K562 (cell line): ENCODE measurements around the gene SCIN. TPM values are rescaled to one million over a fixed set of nuclear protein-coding genes. Genes with fewer than 3 reads are reported as not detected.
"Not testable (repeated sequence)": the region's sequence is repeated elsewhere in the genome, so short reads cannot be mapped to it uniquely, and the experiment has no call there.

Experiments used
- ATAC-seq: fragments of 200-7000 bp; cut with Tn5 transposase; 3 replicates; pipeline ENCODE4 v1.9.1; 2020; ENCODE audit warnings: moderate library complexity
- BruUV-seq: library from RNA; stranded (reverse); fragments of 400-500 nt; replicated peaks from 2 replicates; lab custom pipeline; 2021; lab: Mats Ljungman, UMichigan
- CTCF ChIA-PET: fragments of 300-600 bp; formaldehyde crosslinking; extraction: SDS; loops from one replicate; lab custom pipeline; 2021; ENCODE audit warnings: low intra/inter-chr PET ratio; lab: Yijun Ruan, JAX
- POLR2A ChIA-PET: fragments of 300-600, 350-650 bp; sonication (Branson Sonifier 250); formaldehyde crosslinking; extraction: SDS; loops from one replicate; lab custom pipeline; 2021; ENCODE audit warnings: antibody characterized with exemption, inconsistent platforms; lab: Yijun Ruan, JAX
- DNase-seq, 4 experiments: peaks; one replicate each; pipeline versions ENCODE4 v3.0.0 to v3.0.0-alpha.2; 2011 to 2018; ENCODE audit warnings: low spot score in 3 of 4, mixed read lengths in 3 of 4; ENCODE audit errors: extremely low read depth in 1 of 4
- FAIRE-seq: peaks from 2 replicates; lab custom pipeline; 2011; peaks lifted over from hg19 to GRCh38; lab: Jason Lieb, UNC
- H2AFZ ChIP-seq: 2 replicates; pipeline ENCODE4 v1.6.0; 2011; ENCODE audit warnings: low read depth, low read length, control low read depth, inconsistent platforms
- H3K27ac ChIP-seq: fragments of 200-600 bp; 3 replicates; pipeline ENCODE4 v1.8.0; 2011; ENCODE audit warnings: low read depth, mild to moderate bottlenecking, control low read depth, inconsistent platforms, low read length, moderate library complexity, mixed read lengths; ENCODE audit errors: extremely low read depth
- H3K27me3 ChIP-seq, 2 experiments: fragments of 300-600 bp in 1 of 2; 2 replicates in 1 of 2; 3 replicates in 1 of 2; pipeline versions ENCODE4 v1.6.0 to v1.8.0; 2011; ENCODE audit warnings: inconsistent platforms in 2 of 2, low read length in 2 of 2, mild to moderate bottlenecking in 1 of 2, mixed read lengths in 1 of 2, moderate library complexity in 1 of 2; ENCODE audit not compliant: control insufficient read depth in 2 of 2, insufficient read depth in 2 of 2
- H3K36me3 ChIP-seq: fragments of 300-600 bp; 3 replicates; pipeline ENCODE4 v1.8.0; 2011; ENCODE audit warnings: mild to moderate bottlenecking, low read length, inconsistent platforms; ENCODE audit not compliant: control insufficient read depth, insufficient read depth
- H3K4me1 ChIP-seq, 2 experiments: fragments of 200-600 bp in 1 of 2; replicated peaks in 1 of 2; 2 replicates in 1 of 2; 3 replicates in 1 of 2; pipeline versions ENCODE4 v1.5.1 to v1.8.0; 2011; ENCODE audit warnings: inconsistent platforms in 2 of 2, low read length in 2 of 2, mild to moderate bottlenecking in 1 of 2, mixed read lengths in 1 of 2, moderate library complexity in 1 of 2; ENCODE audit not compliant: control insufficient read depth in 2 of 2, insufficient read depth in 2 of 2
- H3K4me2 ChIP-seq: 2 replicates; pipeline ENCODE4 v1.6.1; 2011; ENCODE audit warnings: low read length, control low read depth, inconsistent platforms, mixed read lengths; ENCODE audit not compliant: insufficient read depth
- H3K4me3 ChIP-seq: fragments of 200-600 bp; sonication (generic), shearing (Covaris generic); 2 replicates; pipeline ENCODE4 v1.5.1; 2016; ENCODE audit warnings: control low read depth, inconsistent platforms
- H3K79me2 ChIP-seq: fragments of 200-600 bp; 3 replicates; pipeline ENCODE4 v1.8.0; 2011; ENCODE audit warnings: low read length, inconsistent platforms; ENCODE audit not compliant: control insufficient read depth, insufficient read depth
- H3K9ac ChIP-seq, 2 experiments: 2 replicates each; pipeline versions ENCODE4 v1.6.0 to v1.6.1; 2011; ENCODE audit warnings: low read depth in 2 of 2, low read length in 2 of 2, control low read depth in 1 of 2, inconsistent platforms in 1 of 2, mild to moderate bottlenecking in 1 of 2, mixed read lengths in 1 of 2; ENCODE audit not compliant: insufficient read depth in 1 of 2
- H3K9me1 ChIP-seq: one replicate; pipeline ENCODE4 v1.6.0; 2011; ENCODE audit warnings: inconsistent platforms, mild to moderate bottlenecking, low read length, moderate library complexity; ENCODE audit not compliant: control insufficient read depth, insufficient read depth
- H3K9me3 ChIP-seq: replicated peaks from 2 replicates; pipeline ENCODE4 v1.5.1; 2011; ENCODE audit warnings: low read depth, low read length, inconsistent platforms; ENCODE audit not compliant: control insufficient read depth, insufficient read depth
- H4K20me1 ChIP-seq: replicated peaks from 2 replicates; pipeline ENCODE4 v1.6.1; 2011; ENCODE audit warnings: low read length, inconsistent platforms, mixed read lengths; ENCODE audit not compliant: control insufficient read depth, insufficient read depth
- PHB2 ChIP-seq: fragments of 450-650 bp; IDR thresholded peaks from 2 replicates; pipeline ENCODE4 v1.6.1; 2017; ENCODE audit warnings: low read depth
- SPI1 ChIP-seq: IDR thresholded peaks from 2 replicates; pipeline ENCODE4 v1.6.1; 2011; ENCODE audit warnings: low read depth, low read length, control low read depth, borderline replicate concordance
- WGBS: fragments of 100-300 bp; shearing (Covaris generic); methylation state at CpG from one replicate; pipeline ENCODE4 v1.1.6; 2016; ENCODE audit warnings: low coverage, mixed read lengths; ENCODE audit not compliant: insufficient coverage; ENCODE audit errors: missing lambda C conversion rate; 5-methylcytosine and 5-hydroxymethylcytosine counted together
- in situ Hi-C: fragments of 300-500 bp; cut with MboI; formaldehyde crosslinking; loops from 4 replicates; pipeline ENCODE4 v1.15.0; 2018; ENCODE audit warnings: inconsistent platforms, mixed read lengths
- intact Hi-C: fragments of 100-400 bp; cut with micrococcal nuclease; formaldehyde crosslinking; loops from 2 replicates; pipeline ENCODE4 v1.14.2; 2022
- polyA plus RNA-seq, 8 experiments: library from polyadenylated mRNA; depleted of rRNA in 4 of 8; stranded (reverse) in 5 of 8; unstranded in 3 of 8; fragments of >200 nt; fragmentation: Nextera tagmentation in 2 of 8; fragmentation: Illumina TruSeq in 1 of 8; extraction: Ambion mirVana in 2 of 8; extraction: Trizol in 1 of 8; gene quantifications; 2 replicates each; pipeline versions ENCODE4 v1.2.1 to v1.2.3, GENCODE V29; 2011 to 2014; ENCODE audit warnings: inconsistent platforms in 1 of 8, missing spikeins in 1 of 8
- total RNA-seq, 7 experiments: library from RNA; depleted of rRNA in 6 of 7; stranded (reverse); fragments of >200 nt in 6 of 7; fragmentation: Illumina TruSeq in 2 of 7; extraction: Trizol in 2 of 7; gene quantifications; 2 replicates each; pipeline versions ENCODE4 v1.2.1 to v1.2.3, GENCODE V29; 2011 to 2021; ENCODE audit warnings: low replicate concordance in 1 of 7

The SCIN gene
- total and polyA plus RNA-seq, 9 of the 15 experiments (the other 6 are each of a cell fraction or from before 2014, with no cell fraction given), result 0.67 to 18.2 (median 10.6) TPM

GRCh38 chr7:12670743-12671520 is 100.4 kb downstream of the SCIN start:
- Histone ChIP-seq H3K27ac (no peak overlapping the region), H4K20me1 (no peaks in the 10 kb centered on the region)
- POLR2A ChIA-PET, result interaction anchor here (0.9 kb wide), 1 partner anchor 11 kb away, joined by 3 read pairs; no protein-coding TSS in a partner anchor
- in situ Hi-C loops, result no loop called here
- WGBS, result 27% methylated on average over 6 of the region's 6 CpGs
- peak; percentile 49; the same call in 1 of the 2 replicates for TF ChIP-seq SPI1
- no peak for TF ChIP-seq PHB2
- TF ChIP-seq, all 486 proteins: peak for 1
- Histone ChIP-seq H3K9me3 (no peaks in the 10 kb centered on the region), H3K36me3 (no peaks in the 10 kb centered on the region), H3K4me1 (no peaks in the 10 kb centered on the region), H3K79me2 (no peaks in the 10 kb centered on the region), H3K9ac (no peak overlapping the region), H3K4me3 (no peak overlapping the region), H3K27me3 (no peaks in the 10 kb centered on the region), H2AFZ (peak overlapping the region; percentile 34; the same call in 1 of the 2 replicates), H3K4me2 (no peak overlapping the region), H3K9me1 (no peaks in the 10 kb centered on the region)
- FAIRE-seq (no peak), ATAC-seq (no peak), DNase-seq (no peak)
- intact Hi-C loops, result no loop called here
- no TSS peak for BruUV-seq
- CTCF ChIA-PET, result no interaction called here

DNA sequence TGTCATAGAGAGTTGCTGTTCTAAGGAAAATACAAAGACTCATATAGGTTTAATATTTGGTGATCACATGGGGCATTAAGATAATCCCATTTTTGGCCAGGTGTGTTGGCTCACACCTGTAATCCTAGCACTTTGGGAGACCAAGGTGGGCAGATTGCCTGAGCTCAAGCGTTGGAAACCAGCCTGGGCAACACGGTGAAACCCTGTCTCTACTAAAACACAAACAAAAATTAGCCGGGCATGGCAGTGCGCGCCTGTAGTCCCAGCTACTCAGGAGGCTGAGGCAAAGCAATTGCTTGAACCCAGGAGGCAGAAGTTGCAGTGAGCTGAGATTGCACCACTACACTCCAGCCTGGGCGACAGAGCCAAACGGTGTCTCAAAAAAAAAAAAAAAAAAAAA is 102.9 kb downstream of the SCIN start:
- WGBS, result 45% methylated on average over 3 of the region's 7 CpGs
- in situ Hi-C loops, DNase-seq, intact Hi-C loops, ATAC-seq, H3K9me1 ChIP-seq, POLR2A ChIA-PET, H3K4me2 ChIP-seq, H3K27me3 ChIP-seq, H3K4me3 ChIP-seq, H3K4me1 ChIP-seq, H3K9ac ChIP-seq, H2AFZ ChIP-seq, BruUV-seq, H3K9me3 ChIP-seq, H4K20me1 ChIP-seq, FAIRE-seq, H3K27ac ChIP-seq, H3K79me2 ChIP-seq, H3K36me3 ChIP-seq: not testable (repeated sequence)
- CTCF ChIA-PET, result interaction anchor here (0.6 kb wide), 1 partner anchor 427 kb away, joined by 3 read pairs; no protein-coding TSS in a partner anchor
